CD14-positive monocyte (primary cell): Measurements from ENCODE around the gene CDH18. TPM values are rescaled to one million over a fixed set of nuclear protein-coding genes. Genes with fewer than 3 reads are reported as not detected.

Experiments used
- DNase-seq, 3 donors: peaks; one replicate each; pipeline ENCODE4 v3.0.0-alpha.2; 2011 to 2022
- H2AFZ ChIP-seq: 2 replicates; pipeline ENCODE4 v1.6.0; 2012; ENCODE audit warnings: mild to moderate bottlenecking, low read depth, low read length, inconsistent platforms; ENCODE audit not compliant: insufficient read depth, poor library complexity, severe bottlenecking
- H3K27ac ChIP-seq, 2 donors: 1 replicate in 1 of 2; 2 replicates in 1 of 2; pipeline ENCODE4 v1.5.1; 2012 to 2013; ENCODE audit warnings: low read length in 2 of 2, control low read depth in 1 of 2, inconsistent platforms in 1 of 2, low read depth in 1 of 2, mild to moderate bottlenecking in 1 of 2
- H3K27me3 ChIP-seq, 2 donors: one replicate each; pipeline versions ENCODE4 v1.6.0 to v1.6.1; 2011 to 2013; ENCODE audit warnings: low read length in 2 of 2; ENCODE audit not compliant: control insufficient read depth in 2 of 2, insufficient read depth in 2 of 2
- H3K36me3 ChIP-seq, 2 donors: replicated peaks in 1 of 2; 1 replicate in 1 of 2; 2 replicates in 1 of 2; pipeline versions ENCODE4 v1.5.1 to v1.6.1; 2012 to 2013; ENCODE audit warnings: low read length in 2 of 2, control low read depth in 1 of 2, inconsistent platforms in 1 of 2, mild to moderate bottlenecking in 1 of 2; ENCODE audit not compliant: insufficient read depth in 2 of 2, control insufficient read depth in 1 of 2
- H3K4me1 ChIP-seq, 2 donors: 1 replicate in 1 of 2; 2 replicates in 1 of 2; pipeline versions ENCODE4 v1.5.1 to v1.6.1; 2012 to 2013; ENCODE audit warnings: low read length in 2 of 2, control low read depth in 1 of 2, inconsistent platforms in 1 of 2, mild to moderate bottlenecking in 1 of 2, moderate library complexity in 1 of 2; ENCODE audit not compliant: insufficient read depth in 2 of 2, control insufficient read depth in 1 of 2
- H3K4me2 ChIP-seq: replicated peaks from 2 replicates; pipeline ENCODE3; 2012; ENCODE audit warnings: low read length, moderate library complexity, mild to moderate bottlenecking; ENCODE audit not compliant: poor library complexity, severe bottlenecking; ENCODE audit errors: extremely low read depth
- H3K4me3 ChIP-seq, 3 experiments: fragments of 200-600 bp in 1 of 3; sonication (generic) in 1 of 3; replicated peaks in 1 of 3; 1 replicate in 2 of 3; 2 replicates in 1 of 3; pipeline ENCODE4 v1.5.1; 2011 to 2013; ENCODE audit warnings: low read length in 3 of 3, mild to moderate bottlenecking in 3 of 3, control low read depth in 2 of 3, low read depth in 2 of 3, inconsistent platforms in 1 of 3, moderate library complexity in 1 of 3
- H3K79me2 ChIP-seq: 2 replicates; pipeline ENCODE4 v1.6.0; 2012; ENCODE audit warnings: mild to moderate bottlenecking, control low read depth, inconsistent platforms, low read length, moderate library complexity; ENCODE audit not compliant: insufficient read depth
- H3K9ac ChIP-seq: 2 replicates; pipeline ENCODE4 v1.6.0; 2017; ENCODE audit warnings: low read length, mild to moderate bottlenecking; ENCODE audit not compliant: insufficient read depth, poor library complexity, severe bottlenecking
- H3K9me3 ChIP-seq, 2 donors: replicated peaks in 1 of 2; 1 replicate in 1 of 2; 2 replicates in 1 of 2; pipeline versions ENCODE4 v1.5.1 to v1.6.1; 2012 to 2013; ENCODE audit warnings: low read length in 2 of 2, control low read depth in 1 of 2; ENCODE audit not compliant: control insufficient read depth in 1 of 2, insufficient read depth in 1 of 2
- H4K20me1 ChIP-seq: 2 replicates; pipeline ENCODE4 v1.6.0; 2012; ENCODE audit warnings: mild to moderate bottlenecking, low read length, control low read depth, moderate library complexity; ENCODE audit not compliant: insufficient read depth
- H3K27ac Mint-ChIP-seq, 7 donors: one replicate each; pipeline ENCODE4 v1.8.0; 2020; ENCODE audit warnings: mild to moderate bottlenecking in 7 of 7, mixed read lengths in 7 of 7, moderate library complexity in 6 of 7, inconsistent platforms in 2 of 7
- H3K27me3 Mint-ChIP-seq, 3 donors: one replicate each; pipeline ENCODE4 v1.8.0; 2021 to 2022; ENCODE audit warnings: low read depth in 3 of 3, mild to moderate bottlenecking in 3 of 3, mixed read lengths in 3 of 3, moderate library complexity in 3 of 3, inconsistent platforms in 1 of 3
- H3K36me3 Mint-ChIP-seq, 2 donors: one replicate each; pipeline ENCODE4 v1.8.0; 2020; ENCODE audit warnings: mixed read lengths in 2 of 2, inconsistent platforms in 1 of 2, mild to moderate bottlenecking in 1 of 2
- H3K4me1 Mint-ChIP-seq: one replicate; pipeline ENCODE4 v1.8.0; 2020; ENCODE audit warnings: mild to moderate bottlenecking, mixed read lengths
- H3K4me3 Mint-ChIP-seq, 2 donors: one replicate each; pipeline ENCODE4 v1.8.0; 2020; ENCODE audit warnings: mild to moderate bottlenecking in 2 of 2, mixed read lengths in 2 of 2, moderate library complexity in 1 of 2
- H3K9me3 Mint-ChIP-seq, 7 donors: one replicate each; pipeline ENCODE4 v1.8.0; 2020 to 2022; ENCODE audit warnings: mixed read lengths in 7 of 7, mild to moderate bottlenecking in 6 of 7, moderate library complexity in 6 of 7, inconsistent platforms in 2 of 7
- WGBS: methylation state at CpG from one replicate; pipeline ENCODE4 v1.1.5; 2013; ENCODE audit warnings: missing lambda C conversion rate; ENCODE audit not compliant: insufficient coverage; 5-methylcytosine and 5-hydroxymethylcytosine counted together
- intact Hi-C, 2 donors: fragments of 100-400 bp; cut with micrococcal nuclease; formaldehyde crosslinking; loops; one replicate each; pipeline versions ENCODE4 v1.15.0 to v1.15.1; 2023
- polyA plus RNA-seq, 3 donors: library from polyadenylated mRNA; depleted of rRNA in 1 of 3; unstranded in 2 of 3; stranded (reverse) in 1 of 3; fragments of 300-500 nt in 2 of 3; fragments of >200 nt in 1 of 3; fragmentation: Illumina TruSeq in 2 of 3; gene quantifications; 1 replicate in 2 of 3; 2 replicates in 1 of 3; pipeline ENCODE4 v1.2.3, GENCODE V29; 2012 to 2021
- TF ChIP-seq, protein P1 (sequence below): fragments of 200-600 bp; IDR thresholded peaks from one replicate; pipeline ENCODE4 v1.8.0; 2022; ENCODE audit warnings: antibody characterized with exemption, mild to moderate bottlenecking

The CDH18 gene
- polyA plus RNA-seq, 3 donors: not detected

DNA sequence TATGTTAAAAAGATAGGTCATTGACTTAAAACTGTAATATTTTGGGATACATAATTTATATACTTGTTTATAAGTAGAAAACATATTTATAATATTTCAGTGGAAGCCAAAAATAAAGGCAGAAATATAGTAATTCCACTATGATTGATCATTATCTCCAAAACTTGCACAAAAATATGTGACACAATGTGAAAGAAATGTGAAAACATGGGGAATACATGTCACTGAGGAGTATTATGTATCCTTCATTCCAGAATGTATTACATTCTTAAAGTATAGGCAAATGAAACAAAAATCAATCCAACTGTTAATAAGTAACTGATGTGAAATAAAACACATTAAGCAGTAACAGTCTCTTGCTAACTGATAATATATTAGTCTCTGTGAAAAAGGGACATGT lies 236.7 kb downstream of the CDH18 start:
- Mint-ChIP-seq H3K4me3 (no peak overlapping the region), H3K36me3 (no peaks in the 10 kb centered on the region), H3K4me1 (no peaks in the 10 kb centered on the region)

DNA sequence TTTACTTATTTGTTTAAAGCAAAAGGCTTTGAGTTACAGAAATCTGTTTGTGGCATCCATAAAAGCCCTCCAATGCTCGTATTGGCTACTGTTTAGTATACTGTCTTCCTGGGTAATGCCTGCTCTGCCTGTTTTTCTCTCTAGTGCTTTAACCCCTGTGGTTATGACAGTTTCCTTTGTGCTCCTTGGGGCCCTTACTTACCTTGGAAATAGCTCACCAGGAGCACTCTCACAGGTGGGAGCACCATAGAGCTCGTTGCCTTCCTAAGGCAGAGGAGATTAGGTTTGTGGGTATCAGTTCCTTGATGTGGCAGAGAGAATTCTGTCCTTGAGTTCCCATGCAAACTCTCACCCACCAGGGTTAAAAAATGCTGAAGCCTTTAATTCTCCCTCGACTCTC lies 242.8 kb downstream of the CDH18 start:
- Mint-ChIP-seq H3K9me3 (peaks cover 0 to 6% (median 3%) of the 10 kb centered on the region in 7 donors), H3K36me3 (no peaks in the 10 kb centered on the region), H3K27ac (no peak overlapping the region), H3K4me1 (no peaks in the 10 kb centered on the region), H3K4me3 (no peak overlapping the region), H3K27me3 (peaks cover 0 to 5% (median 0%) of the 10 kb centered on the region in 3 donors)
- Histone ChIP-seq H3K36me3 (no peaks in the 10 kb centered on the region), H3K4me2 (no peak overlapping the region), H2AFZ (no peak overlapping the region), H4K20me1 (no peaks in the 10 kb centered on the region), H3K4me3 (no peak overlapping the region), H3K79me2 (no peaks in the 10 kb centered on the region), H3K9me3 (no peaks in the 10 kb centered on the region), H3K27ac (no peak overlapping the region), H3K9ac (no peak overlapping the region), H3K27me3 (no peaks in the 10 kb centered on the region), H3K4me1 (no peaks in the 10 kb centered on the region)
- WGBS: 50% methylated on average over 2 of the region's 3 CpGs
- no peak for DNase-seq
- TF ChIP-seq, protein P1, sequence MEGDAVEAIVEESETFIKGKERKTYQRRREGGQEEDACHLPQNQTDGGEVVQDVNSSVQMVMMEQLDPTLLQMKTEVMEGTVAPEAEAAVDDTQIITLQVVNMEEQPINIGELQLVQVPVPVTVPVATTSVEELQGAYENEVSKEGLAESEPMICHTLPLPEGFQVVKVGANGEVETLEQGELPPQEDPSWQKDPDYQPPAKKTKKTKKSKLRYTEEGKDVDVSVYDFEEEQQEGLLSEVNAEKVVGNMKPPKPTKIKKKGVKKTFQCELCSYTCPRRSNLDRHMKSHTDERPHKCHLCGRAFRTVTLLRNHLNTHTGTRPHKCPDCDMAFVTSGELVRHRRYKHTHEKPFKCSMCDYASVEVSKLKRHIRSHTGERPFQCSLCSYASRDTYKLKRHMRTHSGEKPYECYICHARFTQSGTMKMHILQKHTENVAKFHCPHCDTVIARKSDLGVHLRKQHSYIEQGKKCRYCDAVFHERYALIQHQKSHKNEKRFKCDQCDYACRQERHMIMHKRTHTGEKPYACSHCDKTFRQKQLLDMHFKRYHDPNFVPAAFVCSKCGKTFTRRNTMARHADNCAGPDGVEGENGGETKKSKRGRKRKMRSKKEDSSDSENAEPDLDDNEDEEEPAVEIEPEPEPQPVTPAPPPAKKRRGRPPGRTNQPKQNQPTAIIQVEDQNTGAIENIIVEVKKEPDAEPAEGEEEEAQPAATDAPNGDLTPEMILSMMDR: no peak
- intact Hi-C loops: no loop called here

More for the DNA sequence above, 236.7 kb downstream of the CDH18 start:
- Mint-ChIP-seq H3K9me3 (peaks cover 0 to 13% (median 4%) of the 10 kb centered on the region in 7 donors), H3K27ac (no peak overlapping the region), H3K27me3 (peaks cover 0 to 3% (median 0%) of the 10 kb centered on the region in 3 donors)
- no peaks in the 10 kb centered on the region for H4K20me1 ChIP-seq
- no peaks in the 10 kb centered on the region for H3K27me3 ChIP-seq
- H3K27ac ChIP-seq: no peak overlapping the region
- TF ChIP-seq, protein P1: no peak
- no peaks in the 10 kb centered on the region for H3K79me2 ChIP-seq
- intact Hi-C loops: no loop called here
- no peak for DNase-seq
- H3K36me3 ChIP-seq: no peaks in the 10 kb centered on the region
- no peak overlapping the region for H3K9ac ChIP-seq
- H3K4me3 ChIP-seq: no peak overlapping the region
- H3K4me2 ChIP-seq: no peak overlapping the region
- peaks cover 11 to 17% of the 10 kb centered on the region in 2 donors for H3K9me3 ChIP-seq
- no peak overlapping the region for H2AFZ ChIP-seq
- no peaks in the 10 kb centered on the region for H3K4me1 ChIP-seq
